ENCODE measurements around the gene TBCB.
"Not testable (repeated sequence)": the region's sequence is repeated elsewhere in the genome, so short reads cannot be mapped to it uniquely, and the experiment has no call there.

The TBCB gene

GRCh38 chr19:36121486-36122124 is 6.3 kb downstream of the TBCB start:
- POLR2A ChIA-PET, result no interaction called here
- CTCF ChIA-PET, result no interaction called here
- no peak for TF ChIP-seq CTCF (IDR thresholded peaks at IDR 0.05; ENCODE audit: control extremely low read depth, extremely low read depth, low read depth, missing control alignments)
- DNase-seq (ENCODE audit: extremely low spot score), result no peak

DNA sequence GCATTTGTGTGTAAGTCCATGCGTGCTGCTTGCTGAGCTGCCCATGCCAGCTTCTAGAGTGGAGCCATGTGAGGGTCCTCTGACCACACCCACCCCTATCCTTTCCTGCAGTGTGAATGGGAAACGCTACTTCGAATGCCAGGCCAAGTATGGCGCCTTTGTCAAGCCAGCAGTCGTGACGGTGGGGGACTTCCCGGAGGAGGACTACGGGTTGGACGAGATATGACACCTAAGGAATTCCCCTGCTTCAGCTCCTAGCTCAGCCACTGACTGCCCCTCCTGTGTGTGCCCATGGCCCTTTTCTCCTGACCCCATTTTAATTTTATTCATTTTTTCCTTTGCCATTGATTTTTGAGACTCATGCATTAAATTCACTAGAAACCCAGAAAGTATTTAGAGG is 10.3 kb downstream of the TBCB start:
- ChIA-PET POLR2A (no interaction called here), CTCF (interaction anchor here (2.1 to 5.9 kb wide), 3 partner anchors 9 to 44 kb away, joined by 10 to 47 read pairs (median 43); partner anchors contain the start of genes CAPNS1, POLR2I and TBCB)
- DNase-seq (ENCODE audit: extremely low spot score), result no peak
- no peak for TF ChIP-seq CTCF (IDR thresholded peaks at IDR 0.05; ENCODE audit: control extremely low read depth, extremely low read depth, low read depth, missing control alignments)

DNA sequence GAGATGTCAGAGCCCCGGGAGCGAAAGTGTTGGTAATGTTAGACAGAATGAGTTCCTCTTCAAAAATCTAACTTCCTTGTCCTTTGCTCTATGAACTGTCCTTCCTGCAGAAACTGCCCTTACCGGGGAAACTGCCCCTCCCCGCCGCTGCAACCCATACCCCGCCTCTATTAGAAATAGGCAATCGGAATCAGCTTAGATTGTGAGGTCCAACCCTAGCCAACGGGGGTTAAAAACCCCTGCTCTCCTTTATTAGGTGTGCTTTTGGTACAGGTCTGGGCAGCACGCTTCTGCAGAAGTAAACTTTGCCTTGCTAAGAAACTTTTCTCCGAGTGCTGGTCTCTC is 13.1 kb downstream of the TBCB start:
- ChIA-PET POLR2A (no interaction called here), CTCF (interaction anchor here (0.7 to 5.9 kb wide), 27 partner anchors 10 to 380 kb away, joined by 3 to 47 read pairs (median 4); partner anchors contain the start of genes CAPNS1, LIN37, POLR2I and TBCB)
- no peak for TF ChIP-seq CTCF (IDR thresholded peaks at IDR 0.05; ENCODE audit: control extremely low read depth, extremely low read depth, low read depth, missing control alignments)
- no peak for DNase-seq (ENCODE audit: extremely low spot score)

GRCh38 chr19:36131221-36131620 is 16.0 kb downstream of the TBCB start:
- DNase-seq (ENCODE audit: extremely low spot score); POLR2A ChIA-PET: not testable (repeated sequence)
- CTCF ChIA-PET, result interaction anchor here (1.4 kb wide), 2 partner anchors 9 to 39 kb away, joined by 3 to 6 read pairs; partner anchors contain the start of gene CAPNS1

- POLR2A ChIA-PET; DNase-seq (ENCODE audit: extremely low spot score): not testable (repeated sequence)
- CTCF ChIA-PET, result interaction anchor here (1.4 kb wide), 1 partner anchor 31 kb away, joined by 3 read pairs; no protein-coding TSS in a partner anchor
Observed at GRCh38 chr19:36134867-36135266, 19.6 kb downstream of the TBCB start.

DNA sequence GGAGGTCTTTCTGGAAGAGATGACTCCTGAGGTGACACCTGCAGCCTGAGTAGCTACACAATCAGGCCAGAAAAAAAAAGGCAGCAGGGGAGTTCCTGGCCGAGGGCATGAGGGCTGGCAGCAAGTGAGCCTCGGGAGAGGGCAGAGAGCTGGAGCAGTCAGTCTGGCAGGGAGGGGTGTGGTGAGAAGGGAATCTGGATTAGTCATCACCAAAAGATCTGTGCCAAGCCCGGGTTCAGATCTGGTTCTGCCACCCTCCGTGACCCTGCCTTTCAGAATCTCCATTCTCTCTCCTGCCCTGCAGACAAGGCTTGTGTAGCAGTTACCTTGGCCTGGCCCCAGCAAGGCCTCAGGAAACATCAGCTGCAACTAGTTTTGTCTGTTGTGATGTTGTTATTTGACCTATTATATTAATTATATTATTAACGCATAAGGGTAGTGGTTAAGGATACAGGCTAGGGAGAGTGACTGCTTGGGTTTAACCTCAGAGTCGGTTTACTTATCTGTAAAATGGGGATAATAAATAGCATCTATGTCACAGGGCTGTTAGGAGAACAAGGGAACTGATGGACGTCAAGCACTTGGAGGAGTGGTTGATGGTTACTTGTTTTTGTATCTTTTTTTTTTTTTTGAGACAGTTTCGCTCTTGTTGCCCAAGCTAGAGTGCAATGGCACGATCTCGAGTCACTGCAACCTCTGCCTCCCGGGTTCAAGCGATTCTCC is 21.9 kb downstream of the TBCB start:
- ChIA-PET CTCF (interaction anchor here (1.0 to 5.5 kb wide), 4 partner anchors 10 to 77 kb away, joined by 3 to 47 read pairs (median 4); partner anchors contain the start of genes POLR2I and TBCB), POLR2A (interaction anchor here (0.5 kb wide), 1 partner anchor 1773 kb away, joined by 5 read pairs; no protein-coding TSS in a partner anchor)
- TF ChIP-seq CTCF (IDR thresholded peaks at IDR 0.05; ENCODE audit: control extremely low read depth, extremely low read depth, low read depth, missing control alignments), result no peak
- DNase-seq (ENCODE audit: extremely low spot score), result no peak

GRCh38 chr19:36139120-36139472 is 23.8 kb downstream of the TBCB start:
- CTCF ChIA-PET, result interaction anchor here (5.5 kb wide), 1 partner anchor 12 kb away, joined by 47 read pairs; no protein-coding TSS in a partner anchor

More at GRCh38 chr19:36139120-36139472, 23.8 kb downstream of the TBCB start:
- POLR2A ChIA-PET, result interaction anchor here (0.5 kb wide), 2 partner anchors 8 to 64 kb away, joined by 4 to 5 read pairs; no protein-coding TSS in a partner anchor
- DNase-seq (ENCODE audit: extremely low spot score), result no peak
- no peak for TF ChIP-seq CTCF (IDR thresholded peaks at IDR 0.05; ENCODE audit: control extremely low read depth, extremely low read depth, low read depth, missing control alignments)

All from GM10248 (cell line).